Activated naive CD8-positive, alpha-beta T cell treated with anti-CD3 and anti-CD28 coated beads, Interleukin-2, amount 10 ng/mL, durations not matched to agents 7 days and 5 days (primary cell): Measurements from ENCODE around the gene VDR. TPM values are rescaled to one million over a fixed set of nuclear protein-coding genes. Genes with fewer than 3 reads are reported as not detected.
"Not testable (repeated sequence)": the region's sequence is repeated elsewhere in the genome, so short reads cannot be mapped to it uniquely, and the experiment has no call there.

Experiments
- ATAC-seq: fragments of 150-1000 bp; cut with Tn5 transposase; one replicate; pipeline ENCODE4 v1.10.0; 2021; ENCODE audit warnings: low read depth, moderate library complexity
- POLR2A ChIA-PET: fragments of 350-600 bp; sonication (Branson Sonifier 250); formaldehyde crosslinking; loops from one replicate; lab custom pipeline; 2021; ENCODE audit warnings: antibody characterized with exemption; lab: Charles Lee
- DNase-seq: peaks from one replicate; pipeline ENCODE4 v3.0.0; 2021
- H3K27ac Mint-ChIP-seq: one replicate; pipeline ENCODE4 v1.8.0; 2022; ENCODE audit warnings: mild to moderate bottlenecking, mixed read lengths
- H3K27me3 Mint-ChIP-seq: one replicate; pipeline ENCODE4 v1.8.0; 2022; ENCODE audit warnings: mild to moderate bottlenecking, moderate library complexity, mixed read lengths
- H3K36me3 Mint-ChIP-seq: one replicate; pipeline ENCODE4 v1.8.0; 2021; ENCODE audit warnings: mild to moderate bottlenecking, mixed read lengths
- H3K4me1 Mint-ChIP-seq: one replicate; pipeline ENCODE4 v1.8.0; 2021; ENCODE audit warnings: mixed read lengths
- H3K4me3 Mint-ChIP-seq: one replicate; pipeline ENCODE4 v1.8.0; 2022; ENCODE audit warnings: mild to moderate bottlenecking, moderate library complexity, mixed read lengths
- H3K9me3 Mint-ChIP-seq: one replicate; pipeline ENCODE4 v1.8.0; 2021; ENCODE audit warnings: mixed read lengths
- total RNA-seq, 2 experiments: library from RNA; stranded (reverse); gene quantifications; one replicate each; pipeline ENCODE4 v1.2.3, GENCODE V29; 2021

VDR gene
- total RNA-seq, 2 experiments from 2014 or later: 13.9 to 14.3 TPM

DNA sequence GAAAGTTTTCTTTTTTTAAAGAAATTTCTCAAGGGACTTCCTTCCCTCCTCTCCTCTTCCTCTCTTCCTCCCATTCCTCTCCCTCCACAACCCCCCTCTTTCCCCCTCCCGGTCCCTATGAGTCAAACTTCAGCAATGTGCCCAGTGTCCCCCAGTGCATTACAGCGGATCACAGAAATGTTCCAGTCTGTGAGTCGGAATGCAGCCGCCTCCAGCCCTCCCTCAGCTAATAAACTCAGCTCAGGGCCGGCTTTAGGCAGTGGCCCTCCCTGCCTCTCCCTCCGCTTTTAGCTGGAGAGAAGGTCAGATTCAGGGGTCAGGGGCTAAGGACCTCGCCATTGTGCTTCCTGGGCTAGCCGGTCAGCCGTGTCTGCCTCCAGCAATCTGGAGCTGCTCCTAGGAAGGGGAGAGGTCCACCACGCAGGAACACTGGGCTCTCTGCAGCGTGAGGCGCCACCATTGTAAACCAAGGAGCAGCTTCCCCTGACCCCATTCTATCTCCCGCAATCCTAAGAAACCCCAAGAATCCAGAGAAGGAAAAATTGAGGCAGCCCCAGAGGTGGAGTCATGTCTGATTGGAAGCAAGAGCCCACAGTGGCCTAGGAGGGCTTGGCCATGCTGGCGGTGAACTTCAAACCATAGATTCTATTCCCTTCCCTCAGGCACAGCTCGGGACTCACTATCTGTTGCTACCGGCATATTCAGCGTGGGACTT is 84.0 kb downstream of the VDR start:
- POLR2A ChIA-PET: interaction anchor here (0.6 to 11.3 kb wide), 5 partner anchors 8 to 55 kb away, joined by 3 to 428 read pairs (median 4); no protein-coding TSS in a partner anchor
- H3K4me1 Mint-ChIP-seq: peaks cover 59% of the 10 kb centered on the region

DNA sequence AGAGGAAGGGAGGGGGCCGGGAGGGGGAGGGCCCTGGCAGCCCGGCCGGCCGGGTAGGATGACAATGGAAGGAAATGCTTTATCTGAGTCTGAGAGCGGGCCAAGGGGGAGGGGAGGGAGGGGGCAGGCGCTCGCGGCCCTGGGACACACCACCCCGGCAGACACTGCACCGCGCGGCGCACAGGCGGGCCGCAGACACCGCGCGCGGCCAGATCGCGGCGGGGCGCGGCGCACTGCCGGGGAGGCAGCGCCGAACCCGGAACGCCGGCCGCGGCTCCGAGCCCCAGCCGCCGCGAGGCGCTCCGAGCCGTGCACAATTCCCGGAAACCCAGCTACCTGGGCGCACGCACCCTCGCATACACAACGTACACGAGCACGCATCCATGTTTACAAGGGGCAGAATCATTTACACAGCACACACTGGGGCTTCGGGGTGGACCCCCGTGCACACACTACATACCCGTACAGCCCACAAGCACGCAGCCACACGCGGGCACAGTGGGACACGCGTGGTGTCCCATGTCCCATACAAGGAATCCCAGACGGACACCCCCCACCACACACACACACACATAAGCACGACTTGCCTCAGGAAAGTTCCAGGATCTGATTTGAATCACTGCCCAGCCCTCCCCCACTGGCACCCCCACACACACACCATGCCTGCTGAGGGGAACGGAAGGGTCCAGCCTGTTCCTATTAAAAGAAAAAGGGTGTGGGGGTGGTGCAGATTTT is 84.7 kb downstream of the VDR start, which contains the start of gene HDAC7:
Gene HDAC7 (minus strand): TSS at position 8 of the 735 bp plus-strand sequence. CDS start 118 bp downstream, outside the sequence.
- Mint-ChIP-seq H3K9me3 (no peaks in the 10 kb centered on the region), H3K27ac (peak within 1 kb of the TSS; percentile 98), H3K4me1 (peaks cover 58% of the 10 kb centered on the region), H3K4me3 (peak within 1 kb of the TSS; percentile 89), H3K36me3 (peaks cover 17% of the 10 kb centered on the region), H3K27me3 (no peaks in the 10 kb centered on the region)
- ATAC-seq (peak; percentile 58), DNase-seq (peak; percentile 81)
- POLR2A ChIA-PET: interaction anchor here (0.6 to 11.3 kb wide), 8 partner anchors 8 to 114 kb away, joined by 3 to 428 read pairs (median 6); partner anchors contain the start of gene RPAP3

More for the DNA sequence above, 84.0 kb downstream of the VDR start:
- ATAC-seq (no peak), DNase-seq (no peak)
- H3K27ac Mint-ChIP-seq: peak overlapping the region; percentile 91
- H3K36me3 Mint-ChIP-seq: peaks cover 15% of the 10 kb centered on the region
- no peaks in the 10 kb centered on the region for H3K9me3 Mint-ChIP-seq
- peak overlapping the region; percentile 89 for H3K4me3 Mint-ChIP-seq
- H3K27me3 Mint-ChIP-seq: no peaks in the 10 kb centered on the region

DNA sequence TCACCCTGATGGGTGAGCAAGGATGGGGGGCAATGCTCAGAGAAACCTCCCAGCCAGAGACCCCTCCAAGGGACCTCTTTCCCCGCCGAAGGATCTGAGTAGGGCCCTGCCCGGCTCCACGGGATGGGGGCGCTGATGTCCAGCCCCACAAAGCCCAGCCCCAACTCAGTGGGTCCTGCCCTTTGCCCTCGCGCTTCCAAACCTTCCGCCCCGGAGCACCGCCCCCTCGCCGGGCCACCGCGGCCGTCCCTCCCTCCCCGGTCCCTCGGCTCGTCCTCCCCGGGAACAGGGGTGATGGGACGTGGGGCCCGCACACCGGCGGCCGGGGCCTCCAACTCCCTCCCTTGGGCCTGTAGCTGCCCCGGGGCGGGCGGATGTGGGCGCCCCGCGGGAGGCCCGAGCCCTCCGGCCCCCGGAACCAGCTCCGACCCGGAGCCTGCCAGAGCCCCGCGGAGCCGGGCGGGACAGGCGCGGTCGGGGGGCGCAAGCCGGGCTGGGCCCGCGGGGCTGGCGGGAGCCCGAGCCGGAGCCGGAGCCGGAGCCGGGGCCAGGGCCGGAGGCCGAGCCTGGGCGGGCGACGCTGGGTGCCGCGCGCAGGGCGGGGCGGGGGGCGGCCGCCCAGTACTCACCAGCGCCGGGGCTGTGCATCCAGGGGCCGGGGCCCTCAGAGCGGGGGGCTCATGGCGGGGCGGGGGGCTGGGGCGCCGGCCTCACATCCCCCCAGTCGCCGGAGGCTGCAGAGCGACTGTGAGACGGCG is 85.5 kb downstream of the VDR start:
- ATAC-seq (peak; percentile 23), DNase-seq (peak; percentile 77)
- H3K4me1 Mint-ChIP-seq: peaks cover 57% of the 10 kb centered on the region
- H3K27ac Mint-ChIP-seq: peak overlapping the region; percentile 98
- peak overlapping the region; percentile 88 for H3K4me3 Mint-ChIP-seq
- peaks cover 23% of the 10 kb centered on the region for H3K36me3 Mint-ChIP-seq
- H3K27me3 Mint-ChIP-seq: no peaks in the 10 kb centered on the region
- POLR2A ChIA-PET: interaction anchor here (0.7 to 11.3 kb wide), 8 partner anchors 12 to 113 kb away, joined by 3 to 428 read pairs (median 10); partner anchors contain the start of gene RPAP3
- H3K9me3 Mint-ChIP-seq: no peaks in the 10 kb centered on the region

DNA sequence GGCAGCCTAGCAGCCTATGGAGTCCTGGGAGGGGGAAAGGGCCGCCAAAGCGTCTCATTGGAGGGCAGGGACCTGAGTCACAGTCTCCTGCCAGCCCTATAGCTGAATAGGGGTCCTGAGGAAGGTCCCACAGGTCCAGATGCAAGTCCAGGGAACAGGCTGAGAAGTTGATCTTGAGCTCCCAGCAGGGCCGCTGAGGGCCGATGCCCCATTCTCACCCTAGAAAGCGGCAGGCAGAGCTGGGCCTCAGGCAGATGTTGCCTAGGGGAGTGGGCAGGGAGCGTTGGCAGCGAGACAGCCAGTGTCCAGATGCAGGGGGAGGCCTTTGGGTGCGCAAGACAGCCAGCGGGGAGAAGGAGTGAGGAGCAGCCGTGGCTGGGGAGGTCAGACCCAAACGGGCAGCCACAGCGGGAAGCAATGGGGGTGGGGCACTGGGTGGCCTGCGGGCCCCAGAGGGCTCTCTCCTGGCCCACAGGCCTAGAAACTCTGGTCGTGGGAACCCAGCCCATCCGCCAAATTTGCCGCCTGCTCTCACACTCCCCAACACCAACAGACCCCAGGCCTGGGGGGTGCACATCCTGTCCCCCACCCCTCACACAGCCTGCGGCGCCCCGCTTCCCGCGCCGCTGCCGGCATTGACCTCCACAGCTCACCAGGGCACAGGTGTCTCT is 86.2 kb downstream of the VDR start:
- ATAC-seq (peak; percentile 23), DNase-seq (peak; percentile 75)
- Mint-ChIP-seq H3K27me3 (no peaks in the 10 kb centered on the region), H3K4me1 (peaks cover 54% of the 10 kb centered on the region), H3K36me3 (peaks cover 24% of the 10 kb centered on the region), H3K9me3 (no peaks in the 10 kb centered on the region), H3K27ac (peak overlapping the region; percentile 98), H3K4me3 (peak overlapping the region; percentile 88)
- POLR2A ChIA-PET: interaction anchor here (0.6 to 11.3 kb wide), 11 partner anchors 13 to 1042 kb away, joined by 3 to 428 read pairs (median 6); partner anchors contain the start of gene RPAP3

DNA sequence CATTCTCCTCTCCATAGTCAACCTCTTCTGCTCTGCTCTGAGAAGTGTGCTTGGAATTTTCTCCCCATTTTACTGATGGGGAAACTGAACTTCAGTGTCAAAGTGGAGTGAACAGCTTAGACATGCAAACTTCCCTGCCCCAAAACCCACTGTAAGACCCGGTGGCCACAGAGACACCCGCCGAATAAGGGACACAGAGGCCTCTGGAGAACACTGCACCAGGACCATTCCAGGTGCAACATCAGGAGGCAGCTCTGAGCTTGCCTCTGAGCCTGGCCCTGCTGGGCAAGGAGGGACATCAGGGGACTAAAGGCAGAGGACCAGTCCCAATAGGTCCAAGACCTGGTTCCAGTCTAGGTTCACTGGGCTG is 86.8 kb downstream of the VDR start:
- peaks cover 28% of the 10 kb centered on the region for H3K36me3 Mint-ChIP-seq
- peak overlapping the region; percentile 88 for H3K4me3 Mint-ChIP-seq
- ATAC-seq: no peak

DNA sequence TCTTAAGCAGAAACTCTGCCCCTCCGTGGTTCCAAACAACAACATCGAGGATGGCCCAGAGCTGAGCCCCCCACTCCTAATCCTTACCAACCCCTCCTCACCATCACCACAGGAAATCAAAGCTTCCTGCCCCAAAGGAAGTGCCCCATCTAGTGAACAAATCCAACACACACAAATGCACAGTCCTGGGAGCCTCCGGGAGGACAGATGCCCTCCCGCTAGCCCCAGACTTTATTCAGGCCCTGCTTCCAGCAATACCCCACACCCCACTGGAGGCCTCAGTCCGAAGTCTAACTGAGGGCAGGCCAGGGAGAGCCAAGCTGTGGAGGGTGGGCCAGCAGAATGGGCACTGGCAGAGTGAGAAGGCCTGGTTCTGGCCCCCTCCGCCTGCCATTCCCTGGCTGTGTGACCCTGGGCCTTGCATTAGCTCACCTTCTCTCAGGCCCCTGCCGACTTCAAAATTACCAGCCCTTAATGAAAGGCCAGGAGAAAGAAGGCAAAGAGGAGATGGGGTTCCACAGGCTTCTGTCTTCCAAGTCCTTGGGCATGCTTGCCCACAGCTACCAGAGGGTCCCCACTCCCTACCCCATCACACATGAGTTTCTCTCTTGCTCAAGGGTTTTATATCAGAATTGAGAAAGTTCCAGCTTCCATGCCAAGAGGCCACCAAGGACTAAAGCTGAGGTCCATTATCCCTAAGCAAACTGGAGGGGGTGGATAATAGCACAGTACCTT is 87.4 kb downstream of the VDR start:
- ATAC-seq: no peak

More for the DNA sequence above, 86.8 kb downstream of the VDR start:
- no peaks in the 10 kb centered on the region for H3K9me3 Mint-ChIP-seq
- POLR2A ChIA-PET: interaction anchor here (0.6 to 11.3 kb wide), 12 partner anchors 14 to 1042 kb away, joined by 3 to 428 read pairs (median 6); no protein-coding TSS in a partner anchor
- H3K4me1 Mint-ChIP-seq: peaks cover 54% of the 10 kb centered on the region
- peak overlapping the region; percentile 98 for H3K27ac Mint-ChIP-seq
- H3K27me3 Mint-ChIP-seq: no peaks in the 10 kb centered on the region
- DNase-seq: no peak

DNA sequence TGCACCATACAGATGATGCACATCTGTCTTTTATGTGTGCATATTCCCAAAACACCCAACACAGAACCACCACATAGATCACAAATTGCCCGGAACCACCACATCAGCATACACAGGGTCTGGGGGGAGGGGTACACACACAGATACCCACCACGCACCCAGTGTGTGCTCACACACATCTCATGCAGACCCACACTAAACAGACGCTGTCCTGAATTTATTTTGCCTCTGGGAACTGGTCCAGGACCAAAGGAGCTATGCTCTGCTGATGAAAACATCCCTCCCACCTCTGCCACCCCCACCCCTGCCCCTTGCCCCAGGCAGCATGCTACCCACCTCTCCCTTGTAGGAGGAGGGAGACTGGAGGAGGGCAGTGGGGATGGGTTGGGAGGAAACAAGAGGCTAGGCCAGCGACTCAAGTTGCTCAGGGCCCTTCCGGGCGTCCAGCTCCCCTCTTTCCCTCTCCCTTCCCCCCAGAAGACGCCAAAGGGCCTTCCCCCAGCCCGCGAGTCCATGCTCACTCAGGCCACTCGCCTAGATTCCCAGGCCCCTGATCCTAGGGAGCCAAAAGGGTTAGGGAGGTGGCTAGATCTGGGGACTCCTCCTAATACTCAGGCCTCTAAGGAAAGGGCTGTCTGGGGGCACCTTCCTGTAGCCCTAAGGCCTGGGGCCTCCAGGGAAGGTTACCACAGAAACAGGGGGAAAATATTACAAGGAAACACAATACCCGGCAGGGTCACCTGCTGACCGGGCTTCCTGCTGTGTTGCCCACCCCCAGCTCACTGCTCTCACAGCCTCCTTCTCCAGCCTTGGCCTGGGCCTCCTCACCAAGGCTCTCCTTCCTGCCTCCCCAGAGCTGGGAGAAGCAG is 88.2 kb downstream of the VDR start:
- H3K4me3 Mint-ChIP-seq: peak overlapping the region; percentile 88

More for the DNA sequence above, 87.4 kb downstream of the VDR start:
- H3K4me1 Mint-ChIP-seq: peaks cover 56% of the 10 kb centered on the region
- peak overlapping the region; percentile 98 for H3K27ac Mint-ChIP-seq
- H3K4me3 Mint-ChIP-seq: peak overlapping the region; percentile 88
- no peak for DNase-seq
- POLR2A ChIA-PET: interaction anchor here (1.0 to 11.3 kb wide), 11 partner anchors 14 to 102 kb away, joined by 3 to 428 read pairs (median 6); no protein-coding TSS in a partner anchor
- H3K36me3 Mint-ChIP-seq: peaks cover 28% of the 10 kb centered on the region
- H3K27me3 Mint-ChIP-seq: no peaks in the 10 kb centered on the region
- H3K9me3 Mint-ChIP-seq: no peaks in the 10 kb centered on the region

DNA sequence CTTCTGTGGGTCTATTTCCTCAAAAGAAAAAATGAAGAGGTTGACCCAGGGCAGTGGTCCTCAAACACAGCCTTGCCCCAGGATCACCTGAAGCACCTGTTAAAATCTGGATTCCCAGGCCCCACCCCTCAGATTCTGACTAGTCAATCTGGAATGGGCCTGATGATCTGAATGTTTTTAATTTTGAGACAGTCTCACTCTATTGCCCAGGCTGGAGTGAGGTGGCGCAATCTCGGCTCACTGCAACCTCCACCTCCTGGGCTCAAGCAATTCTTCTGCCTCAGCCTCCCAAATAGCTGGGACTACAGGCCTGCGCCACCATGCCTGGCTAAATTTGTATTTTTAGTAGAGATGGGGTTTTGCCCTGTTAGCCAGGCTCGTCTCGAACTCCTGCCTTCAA is 89.3 kb downstream of the VDR start:
- H3K4me3 Mint-ChIP-seq: peak overlapping the region; percentile 91
- H3K36me3 Mint-ChIP-seq: peaks cover 29% of the 10 kb centered on the region
- not testable (repeated sequence) for DNase-seq, ATAC-seq, H3K9me3 Mint-ChIP-seq, H3K27me3 Mint-ChIP-seq
- H3K4me1 Mint-ChIP-seq: peaks cover 57% of the 10 kb centered on the region
- POLR2A ChIA-PET: interaction anchor here (0.7 to 11.3 kb wide), 2 partner anchors 13 to 52 kb away, joined by 3 to 428 read pairs; no protein-coding TSS in a partner anchor
- H3K27ac Mint-ChIP-seq: peak overlapping the region; percentile 98

More for the DNA sequence above, 88.2 kb downstream of the VDR start:
- H3K36me3 Mint-ChIP-seq: peaks cover 28% of the 10 kb centered on the region
- ATAC-seq (no peak), DNase-seq (no peak)
- H3K27ac Mint-ChIP-seq: peak overlapping the region; percentile 98
- POLR2A ChIA-PET: interaction anchor here (0.7 to 11.3 kb wide), 9 partner anchors 14 to 141 kb away, joined by 3 to 428 read pairs (median 5); no protein-coding TSS in a partner anchor
- H3K4me1 Mint-ChIP-seq: peaks cover 54% of the 10 kb centered on the region
- H3K27me3 Mint-ChIP-seq: no peaks in the 10 kb centered on the region
- no peaks in the 10 kb centered on the region for H3K9me3 Mint-ChIP-seq

DNA sequence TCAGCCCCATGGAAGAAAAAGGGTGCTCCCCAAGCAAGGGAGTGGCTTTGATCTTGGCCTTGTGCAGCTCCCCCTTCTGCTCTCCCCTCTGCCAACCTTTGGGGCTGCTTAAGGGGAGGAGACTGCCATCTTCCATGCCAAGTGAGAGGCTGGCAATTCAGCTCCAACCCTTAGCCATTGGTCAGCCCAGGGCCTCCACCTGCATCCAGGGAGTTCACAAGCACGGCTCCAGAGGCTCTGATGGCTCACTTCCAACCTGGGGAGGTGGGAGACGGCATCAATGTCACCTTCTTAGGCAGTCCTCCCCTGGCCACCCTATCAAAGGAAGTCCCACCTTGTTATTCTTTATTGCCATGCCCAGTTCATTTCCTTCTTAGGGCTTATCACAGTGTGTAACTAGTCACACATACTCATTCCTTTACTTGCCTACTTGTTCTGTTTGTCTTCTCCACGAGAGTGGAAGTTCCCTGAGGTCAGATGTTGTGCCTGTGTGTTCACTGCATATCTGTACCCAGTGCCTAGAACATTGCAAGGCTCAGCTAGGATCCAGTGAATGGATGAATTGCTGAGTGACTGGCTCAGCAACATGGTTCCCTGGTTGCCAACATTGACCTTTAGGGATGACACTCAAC is 90.1 kb downstream of the VDR start:
- DNase-seq (no peak), ATAC-seq (no peak)
- Mint-ChIP-seq H3K27me3 (no peaks in the 10 kb centered on the region), H3K4me1 (peaks cover 60% of the 10 kb centered on the region), H3K27ac (peak overlapping the region; percentile 98), H3K9me3 (no peaks in the 10 kb centered on the region), H3K4me3 (peak overlapping the region; percentile 91), H3K36me3 (peaks cover 31% of the 10 kb centered on the region)
- POLR2A ChIA-PET: interaction anchor here (1.1 to 18.4 kb wide), 5 partner anchors 10 to 597 kb away, joined by 4 to 465 read pairs (median 10); no protein-coding TSS in a partner anchor

DNA sequence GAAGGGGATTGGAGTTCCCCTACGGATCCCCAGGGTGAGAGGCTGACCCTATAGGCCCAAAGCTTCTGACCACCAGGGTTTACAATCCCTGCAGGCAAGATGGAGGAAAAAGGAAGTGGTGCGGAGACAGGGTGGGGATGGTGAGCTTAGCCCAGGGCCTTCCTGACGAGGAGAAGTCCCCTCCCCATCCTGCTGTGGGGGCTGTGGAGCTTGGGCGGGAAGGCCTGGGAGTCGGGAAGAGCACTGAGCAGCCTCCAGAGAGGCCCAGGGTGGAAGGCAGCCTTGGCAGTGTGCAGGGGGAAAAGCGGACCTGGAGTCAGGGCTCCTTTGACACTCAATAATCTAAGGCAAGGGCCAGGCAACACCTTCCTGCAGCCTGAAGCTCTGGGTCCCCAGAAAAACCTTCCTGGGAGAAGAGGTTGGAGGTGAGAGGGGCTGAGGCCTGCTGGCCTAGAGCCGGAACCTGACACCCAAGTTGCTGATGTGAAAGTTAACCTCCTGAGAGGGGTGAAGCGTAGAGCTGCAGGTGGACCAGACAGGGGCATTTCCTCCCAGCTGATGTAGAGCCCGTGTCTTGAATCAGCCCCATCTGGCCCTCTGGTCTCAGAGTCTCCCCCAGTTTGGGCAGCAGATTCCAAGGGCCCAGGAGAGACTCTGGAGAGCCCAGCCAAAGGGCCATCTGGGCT is 91.1 kb downstream of the VDR start:
- POLR2A ChIA-PET: interaction anchor here (0.9 to 18.4 kb wide), 16 partner anchors 9 to 597 kb away, joined by 3 to 465 read pairs (median 5); no protein-coding TSS in a partner anchor
- Mint-ChIP-seq H3K4me1 (peaks cover 67% of the 10 kb centered on the region), H3K27me3 (no peaks in the 10 kb centered on the region), H3K36me3 (peaks cover 31% of the 10 kb centered on the region), H3K27ac (peak overlapping the region; percentile 98), H3K4me3 (peak overlapping the region; percentile 91), H3K9me3 (no peaks in the 10 kb centered on the region)
- ATAC-seq (peak; percentile 1), DNase-seq (no peak)
